A673 (cell line): ENCODE measurements around the gene EED. TPM values are rescaled to one million over a fixed set of nuclear protein-coding genes. Genes with fewer than 3 reads are reported as not detected.

Source experiments
- BruUV-seq: library from RNA; stranded (reverse); fragments of 400-500 nt; replicated peaks from 2 replicates; lab custom pipeline; 2021; lab: Mats Ljungman, UMichigan
- CTCF ChIA-PET: fragments of 300-600 bp; sonication (Branson Sonifier 250); formaldehyde crosslinking; loops from one replicate; lab custom pipeline; 2022; ENCODE audit warnings: antibody characterized with exemption; lab: Charles Lee
- POLR2A ChIA-PET: fragments of 300-600 bp; sonication (Branson Sonifier 250); formaldehyde crosslinking; loops from one replicate; lab custom pipeline; 2022; ENCODE audit warnings: antibody characterized with exemption; ENCODE audit not compliant: low non-redundant PET; lab: Charles Lee
- DNase-seq: peaks from one replicate; pipeline ENCODE4 v3.0.0-alpha.2; 2015; ENCODE audit warnings: low spot score
- H3K27ac ChIP-seq: fragments of 200-600 bp; sonication (generic); 2 replicates; pipeline ENCODE4 v1.5.1; 2016; ENCODE audit warnings: mixed run types, low read depth, mild to moderate bottlenecking, mixed read lengths, antibody characterized with exemption, low read length; ENCODE audit not compliant: poor library complexity, severe bottlenecking
- H3K27me3 ChIP-seq: fragments of 200-600 bp; sonication (generic); replicated peaks from 2 replicates; pipeline ENCODE4 v1.6.1; 2017; ENCODE audit warnings: mixed run types, low read depth, mild to moderate bottlenecking, mixed read lengths, antibody characterized with exemption, low read length; ENCODE audit not compliant: insufficient read depth, poor library complexity
- H3K36me3 ChIP-seq: fragments of 200-600 bp; sonication (generic); 2 replicates; pipeline ENCODE4 v1.6.1; 2016; ENCODE audit warnings: mixed run types, mild to moderate bottlenecking, mixed read lengths, antibody characterized with exemption, low read length; ENCODE audit not compliant: insufficient read depth, poor library complexity, severe bottlenecking
- H3K4me1 ChIP-seq: fragments of 200-600 bp; sonication (generic); 2 replicates; pipeline ENCODE4 v1.6.1; 2017; ENCODE audit warnings: mixed run types, mild to moderate bottlenecking, mixed read lengths, antibody characterized with exemption, low read length; ENCODE audit not compliant: insufficient read depth, poor library complexity, severe bottlenecking
- H3K4me3 ChIP-seq: fragments of 200-600 bp; sonication (generic); 2 replicates; pipeline ENCODE4 v1.5.1; 2016; ENCODE audit warnings: low read depth, mixed run types, mild to moderate bottlenecking, mixed read lengths, low read length; ENCODE audit not compliant: poor library complexity, severe bottlenecking
- H3K9me3 ChIP-seq: fragments of 200-600 bp; sonication (generic); 2 replicates; pipeline ENCODE4 v1.6.1; 2016; ENCODE audit warnings: mixed run types, low read depth, mild to moderate bottlenecking, mixed read lengths, antibody characterized with exemption, low read length; ENCODE audit not compliant: poor library complexity, severe bottlenecking
- EZH2 ChIP-seq: fragments of 200-600 bp; sonication (generic); IDR thresholded peaks from 2 replicates; pipeline ENCODE4 v1.6.1; 2017; ENCODE audit warnings: borderline replicate concordance, low read depth, mild to moderate bottlenecking, mixed read lengths, antibody characterized with exemption, low read length; ENCODE audit not compliant: poor library complexity, severe bottlenecking
- intact Hi-C: fragments of 100-400 bp; cut with micrococcal nuclease; formaldehyde crosslinking; loops from one replicate; pipeline ENCODE4 v1.10.0; 2022; ENCODE audit not compliant: unreplicated experiment
- total RNA-seq: library from RNA; stranded (reverse); gene quantifications from 2 replicates; pipeline ENCODE4 v1.2.3, GENCODE V29; 2021
- TF ChIP-seq, protein P1 (sequence below): fragments of 300-800, 200-600 bp; sonication (generic); conservative IDR thresholded peaks from 2 replicates; pipeline ENCODE4 v1.5.1; 2017; ENCODE audit warnings: low read depth, mild to moderate bottlenecking, antibody characterized with exemption, low read length, moderate library complexity, mixed read lengths

The EED gene
- total RNA-seq, 1 experiment from 2014 or later = 43.4 TPM

DNA sequence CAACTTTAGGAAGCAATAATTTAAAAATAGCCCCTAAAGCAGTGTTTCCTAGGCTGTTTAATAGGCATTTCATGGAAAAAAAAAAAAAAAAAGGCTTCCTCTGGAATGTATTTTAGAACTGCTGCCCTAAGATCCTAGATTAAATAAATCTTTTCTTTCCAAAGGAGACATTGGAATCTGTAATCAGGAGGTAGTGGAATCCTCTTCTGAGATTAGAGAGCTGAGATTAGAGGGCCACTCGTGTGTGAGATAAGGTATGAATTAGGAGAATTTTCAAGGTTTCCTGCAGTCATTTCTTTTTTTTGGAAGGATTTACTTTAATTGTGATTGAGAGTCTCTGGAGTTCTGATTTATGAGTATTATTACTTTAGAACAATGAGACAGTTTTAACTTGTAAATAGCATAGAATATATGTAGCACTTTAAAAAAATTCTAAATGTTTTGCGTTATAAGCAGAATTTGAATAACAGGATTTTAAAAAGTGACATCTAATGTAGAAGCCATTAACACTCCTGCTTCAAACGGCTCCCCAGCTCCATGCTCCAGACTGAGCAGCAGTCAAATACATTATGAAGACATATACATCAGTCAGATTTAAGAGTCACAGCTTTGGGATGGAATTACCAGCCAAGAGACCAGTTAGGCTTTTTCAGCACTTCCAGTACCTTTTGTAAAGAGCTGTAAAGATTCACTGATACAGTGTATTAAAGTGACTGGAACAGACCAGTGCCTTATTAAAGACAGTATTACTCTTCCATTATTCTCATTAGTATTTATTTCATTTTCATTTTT lies 5.0 kb downstream of the EED start:
- H3K4me1 ChIP-seq = peaks cover 42% of the 10 kb centered on the region
- H3K27ac ChIP-seq = no peak overlapping the region
- TF ChIP-seq, protein P1, sequence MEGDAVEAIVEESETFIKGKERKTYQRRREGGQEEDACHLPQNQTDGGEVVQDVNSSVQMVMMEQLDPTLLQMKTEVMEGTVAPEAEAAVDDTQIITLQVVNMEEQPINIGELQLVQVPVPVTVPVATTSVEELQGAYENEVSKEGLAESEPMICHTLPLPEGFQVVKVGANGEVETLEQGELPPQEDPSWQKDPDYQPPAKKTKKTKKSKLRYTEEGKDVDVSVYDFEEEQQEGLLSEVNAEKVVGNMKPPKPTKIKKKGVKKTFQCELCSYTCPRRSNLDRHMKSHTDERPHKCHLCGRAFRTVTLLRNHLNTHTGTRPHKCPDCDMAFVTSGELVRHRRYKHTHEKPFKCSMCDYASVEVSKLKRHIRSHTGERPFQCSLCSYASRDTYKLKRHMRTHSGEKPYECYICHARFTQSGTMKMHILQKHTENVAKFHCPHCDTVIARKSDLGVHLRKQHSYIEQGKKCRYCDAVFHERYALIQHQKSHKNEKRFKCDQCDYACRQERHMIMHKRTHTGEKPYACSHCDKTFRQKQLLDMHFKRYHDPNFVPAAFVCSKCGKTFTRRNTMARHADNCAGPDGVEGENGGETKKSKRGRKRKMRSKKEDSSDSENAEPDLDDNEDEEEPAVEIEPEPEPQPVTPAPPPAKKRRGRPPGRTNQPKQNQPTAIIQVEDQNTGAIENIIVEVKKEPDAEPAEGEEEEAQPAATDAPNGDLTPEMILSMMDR = no peak
- no peak for TF ChIP-seq EZH2
- H3K27me3 ChIP-seq = no peaks in the 10 kb centered on the region
- no peaks in the 10 kb centered on the region for H3K9me3 ChIP-seq
- BruUV-seq = no TSS peak
- DNase-seq = peak; percentile 24
- H3K4me3 ChIP-seq = no peak overlapping the region
- POLR2A ChIA-PET = no interaction called here
- CTCF ChIA-PET = no interaction called here
- H3K36me3 ChIP-seq = peaks cover 10% of the 10 kb centered on the region
- intact Hi-C loops = loop anchor here (5.0 kb wide), 1 partner anchor 182 kb away; the partner anchor contains the start of gene PICALM

DNA sequence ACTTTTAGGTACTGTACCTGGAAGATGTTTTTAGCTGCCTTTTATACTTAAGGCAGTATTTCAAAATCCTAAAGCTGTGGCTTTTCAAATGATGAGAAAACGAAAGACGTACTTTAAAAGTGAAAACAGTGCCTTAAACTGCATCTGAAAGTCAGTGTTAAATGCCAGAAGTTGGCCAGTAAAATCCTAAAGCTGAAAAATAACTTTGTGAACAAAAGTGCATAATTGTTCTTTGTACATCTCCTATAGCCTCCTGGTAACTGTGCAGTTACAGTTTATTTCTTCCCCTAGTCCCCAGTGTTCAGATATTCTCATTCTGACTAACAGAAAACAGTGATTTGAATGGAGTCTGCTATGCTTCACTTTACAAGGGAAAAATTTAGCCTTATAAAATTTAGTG lies 6.8 kb downstream of the EED start:
- no peaks in the 10 kb centered on the region for H3K9me3 ChIP-seq
- no peaks in the 10 kb centered on the region for H3K27me3 ChIP-seq
- CTCF ChIA-PET = no interaction called here
- peak overlapping the region; percentile 64 for H3K27ac ChIP-seq
- peaks cover 42% of the 10 kb centered on the region for H3K4me1 ChIP-seq
- no peak overlapping the region for H3K4me3 ChIP-seq
- peak; percentile 26 for DNase-seq
- POLR2A ChIA-PET = no interaction called here
- intact Hi-C loops = no loop called here
- no peak for TF ChIP-seq EZH2
- TF ChIP-seq, protein P1 = no peak
- peaks cover 15% of the 10 kb centered on the region for H3K36me3 ChIP-seq
- BruUV-seq = no TSS peak

DNA sequence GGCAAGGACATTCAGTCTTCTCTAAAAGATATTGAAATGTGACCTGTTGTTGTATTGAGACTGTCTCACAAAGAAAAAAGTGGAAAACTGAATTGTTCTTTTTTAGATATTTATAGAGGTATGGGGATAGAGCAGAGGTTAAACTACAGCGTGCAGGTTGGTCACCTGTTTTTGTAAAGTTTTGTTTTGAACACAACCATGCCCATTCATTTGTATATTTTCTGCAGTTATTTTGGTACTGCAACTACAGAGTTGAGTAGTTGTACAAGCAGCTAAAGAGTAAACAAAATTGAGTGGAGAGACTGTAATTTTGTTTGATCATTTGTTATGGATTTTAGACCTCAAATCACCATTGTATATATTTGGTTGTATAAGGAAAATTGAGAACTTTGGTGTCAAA lies 11.3 kb downstream of the EED start:
- ChIA-PET CTCF (no interaction called here), POLR2A (no interaction called here)
- no TSS peak for BruUV-seq
- H3K36me3 ChIP-seq = peaks cover 28% of the 10 kb centered on the region
- H3K27ac ChIP-seq = no peak overlapping the region
- H3K4me1 ChIP-seq = peaks cover 10% of the 10 kb centered on the region
- H3K27me3 ChIP-seq = no peaks in the 10 kb centered on the region
- TF ChIP-seq EZH2 = no peak
- TF ChIP-seq, protein P1 = no peak
- no peaks in the 10 kb centered on the region for H3K9me3 ChIP-seq
- DNase-seq = no peak
- intact Hi-C loops = no loop called here
- no peak overlapping the region for H3K4me3 ChIP-seq
